Panc1 (cell line): ENCODE data around the gene IMPG2.

ENCODE experiments used
- TF ChIP-seq, protein P1 (sequence below): fragments of 450-650 bp; IDR thresholded peaks from 2 replicates; pipeline ENCODE4 v1.5.1; 2017; ENCODE audit warnings: mild to moderate bottlenecking
- TF ChIP-seq, protein P2 (sequence below), 2 experiments: IDR thresholded peaks; 2 replicates each; pipeline ENCODE4 v1.6.1; 2011 to 2012; ENCODE audit warnings: low read depth in 2 of 2, control low read depth in 1 of 2, low read length in 1 of 2, mild to moderate bottlenecking in 1 of 2, moderate library complexity in 1 of 2; ENCODE audit not compliant: insufficient read depth in 1 of 2

DNA sequence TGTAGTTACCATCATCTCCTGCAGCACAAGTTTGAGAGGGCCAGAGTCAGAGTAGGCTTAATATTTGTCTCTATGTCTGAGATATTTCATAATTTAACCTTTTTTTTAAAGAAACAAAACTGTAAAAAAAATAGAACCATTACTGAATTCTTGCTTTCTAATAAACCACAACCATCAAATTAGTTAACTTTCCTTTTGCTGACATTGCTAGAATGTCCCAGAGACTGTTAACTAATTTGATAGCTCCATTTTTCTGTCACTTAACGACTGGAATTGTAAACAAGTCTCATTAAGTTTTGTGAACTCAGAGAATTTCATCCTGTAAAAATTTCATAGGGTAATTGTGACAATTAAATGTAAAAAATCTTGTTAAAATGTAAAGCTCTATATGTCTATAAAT lies 35.6 kb downstream of the IMPG2 start:
- TF ChIP-seq, protein P1, sequence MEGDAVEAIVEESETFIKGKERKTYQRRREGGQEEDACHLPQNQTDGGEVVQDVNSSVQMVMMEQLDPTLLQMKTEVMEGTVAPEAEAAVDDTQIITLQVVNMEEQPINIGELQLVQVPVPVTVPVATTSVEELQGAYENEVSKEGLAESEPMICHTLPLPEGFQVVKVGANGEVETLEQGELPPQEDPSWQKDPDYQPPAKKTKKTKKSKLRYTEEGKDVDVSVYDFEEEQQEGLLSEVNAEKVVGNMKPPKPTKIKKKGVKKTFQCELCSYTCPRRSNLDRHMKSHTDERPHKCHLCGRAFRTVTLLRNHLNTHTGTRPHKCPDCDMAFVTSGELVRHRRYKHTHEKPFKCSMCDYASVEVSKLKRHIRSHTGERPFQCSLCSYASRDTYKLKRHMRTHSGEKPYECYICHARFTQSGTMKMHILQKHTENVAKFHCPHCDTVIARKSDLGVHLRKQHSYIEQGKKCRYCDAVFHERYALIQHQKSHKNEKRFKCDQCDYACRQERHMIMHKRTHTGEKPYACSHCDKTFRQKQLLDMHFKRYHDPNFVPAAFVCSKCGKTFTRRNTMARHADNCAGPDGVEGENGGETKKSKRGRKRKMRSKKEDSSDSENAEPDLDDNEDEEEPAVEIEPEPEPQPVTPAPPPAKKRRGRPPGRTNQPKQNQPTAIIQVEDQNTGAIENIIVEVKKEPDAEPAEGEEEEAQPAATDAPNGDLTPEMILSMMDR = no peak
- TF ChIP-seq, protein P2, sequence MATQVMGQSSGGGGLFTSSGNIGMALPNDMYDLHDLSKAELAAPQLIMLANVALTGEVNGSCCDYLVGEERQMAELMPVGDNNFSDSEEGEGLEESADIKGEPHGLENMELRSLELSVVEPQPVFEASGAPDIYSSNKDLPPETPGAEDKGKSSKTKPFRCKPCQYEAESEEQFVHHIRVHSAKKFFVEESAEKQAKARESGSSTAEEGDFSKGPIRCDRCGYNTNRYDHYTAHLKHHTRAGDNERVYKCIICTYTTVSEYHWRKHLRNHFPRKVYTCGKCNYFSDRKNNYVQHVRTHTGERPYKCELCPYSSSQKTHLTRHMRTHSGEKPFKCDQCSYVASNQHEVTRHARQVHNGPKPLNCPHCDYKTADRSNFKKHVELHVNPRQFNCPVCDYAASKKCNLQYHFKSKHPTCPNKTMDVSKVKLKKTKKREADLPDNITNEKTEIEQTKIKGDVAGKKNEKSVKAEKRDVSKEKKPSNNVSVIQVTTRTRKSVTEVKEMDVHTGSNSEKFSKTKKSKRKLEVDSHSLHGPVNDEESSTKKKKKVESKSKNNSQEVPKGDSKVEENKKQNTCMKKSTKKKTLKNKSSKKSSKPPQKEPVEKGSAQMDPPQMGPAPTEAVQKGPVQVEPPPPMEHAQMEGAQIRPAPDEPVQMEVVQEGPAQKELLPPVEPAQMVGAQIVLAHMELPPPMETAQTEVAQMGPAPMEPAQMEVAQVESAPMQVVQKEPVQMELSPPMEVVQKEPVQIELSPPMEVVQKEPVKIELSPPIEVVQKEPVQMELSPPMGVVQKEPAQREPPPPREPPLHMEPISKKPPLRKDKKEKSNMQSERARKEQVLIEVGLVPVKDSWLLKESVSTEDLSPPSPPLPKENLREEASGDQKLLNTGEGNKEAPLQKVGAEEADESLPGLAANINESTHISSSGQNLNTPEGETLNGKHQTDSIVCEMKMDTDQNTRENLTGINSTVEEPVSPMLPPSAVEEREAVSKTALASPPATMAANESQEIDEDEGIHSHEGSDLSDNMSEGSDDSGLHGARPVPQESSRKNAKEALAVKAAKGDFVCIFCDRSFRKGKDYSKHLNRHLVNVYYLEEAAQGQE (IDR thresholded peaks at IDR 0.05; ENCODE audit: insufficient read depth in 1 of 2, low read depth in 2 of 2, low read length in 1 of 2) = no peak
